ENCODE measurements around the gene MAP3K19. TPM values are rescaled to one million over a fixed set of nuclear protein-coding genes. Genes with fewer than 3 reads are reported as not detected.

The MAP3K19 gene
- polyA plus RNA-seq, 5 donors = 0.90 to 3.5 (median 3.2) TPM

- DNase-seq = no peak
These were observed 114.3 kb downstream of the MAP3K19 start for GRCh38 chr2:134932864-134933526.

- no peak for DNase-seq
These were observed 120.1 kb downstream of the MAP3K19 start for GRCh38 chr2:134927195-134927594.

- DNase-seq = no peak
These were observed 120.9 kb downstream of the MAP3K19 start for GRCh38 chr2:134926231-134926931.

- no peak for DNase-seq
These were observed 122.3 kb downstream of the MAP3K19 start for GRCh38 chr2:134924912-134925311.

- DNase-seq = peak in 1 of 2 donors; percentile 29
These were observed 127.7 kb downstream of the MAP3K19 start for GRCh38 chr2:134919341-134920210.

GRCh38 chr2:134918526-134919340, 128.5 kb downstream of the MAP3K19 start, which contains the start of gene CCNT2:
CCNT2 (plus strand) TSS chr2:134918822; CDS start chr2:134918855, 33 bp downstream.
- peak; percentile 99 for DNase-seq

- DNase-seq = peak in 1 of 2 donors; percentile 90
These were observed 129.2 kb downstream of the MAP3K19 start for GRCh38 chr2:134917888-134918525.

GRCh38 chr2:134917360-134917865, 129.8 kb downstream of the MAP3K19 start:
- DNase-seq = no peak

Other genes starting within 250 kb of the MAP3K19 start
- 1 to 10 TPM in 4 of 5 donors, under 1 TPM in 1; 0.78 to 1.9 (median 1.6) TPM for gene ACMSD, start 208.8 kb downstream of the MAP3K19 start, polyA plus RNA-seq (ENCODE audit: insufficient read depth in 1 of 5, insufficient read length in 5 of 5, low replicate concordance in 1 of 5)
- 100 to 1,000 TPM in 2 of 5 donors, 10 to 100 TPM in 3; 59.0 to 106 (median 84.8) TPM for gene CCNT2, start 128.6 kb downstream of the MAP3K19 start, polyA plus RNA-seq (ENCODE audit: insufficient read depth in 1 of 5, insufficient read length in 5 of 5, low replicate concordance in 1 of 5)
- 10 to 100 TPM; 47.7 to 66.2 (median 63.4) TPM for gene RAB3GAP1, start 4.8 kb upstream of the MAP3K19 start, polyA plus RNA-seq (ENCODE audit: insufficient read depth in 1 of 5, insufficient read length in 5 of 5, low replicate concordance in 1 of 5)

Measured in right lung (tissue), 5 donors.